NT2/D1 (cell line): ENCODE data around the gene GNG4.

Experiments
- SUZ12 ChIP-seq: IDR thresholded peaks from 2 replicates; pipeline ENCODE4 v1.6.1; 2011; ENCODE audit not compliant: insufficient read length, insufficient read depth; ENCODE audit errors: extremely low read depth
- ZNF274 ChIP-seq: IDR thresholded peaks from 2 replicates; pipeline ENCODE4 v1.6.1; 2011; ENCODE audit warnings: mild to moderate bottlenecking, low read depth, low read length

DNA sequence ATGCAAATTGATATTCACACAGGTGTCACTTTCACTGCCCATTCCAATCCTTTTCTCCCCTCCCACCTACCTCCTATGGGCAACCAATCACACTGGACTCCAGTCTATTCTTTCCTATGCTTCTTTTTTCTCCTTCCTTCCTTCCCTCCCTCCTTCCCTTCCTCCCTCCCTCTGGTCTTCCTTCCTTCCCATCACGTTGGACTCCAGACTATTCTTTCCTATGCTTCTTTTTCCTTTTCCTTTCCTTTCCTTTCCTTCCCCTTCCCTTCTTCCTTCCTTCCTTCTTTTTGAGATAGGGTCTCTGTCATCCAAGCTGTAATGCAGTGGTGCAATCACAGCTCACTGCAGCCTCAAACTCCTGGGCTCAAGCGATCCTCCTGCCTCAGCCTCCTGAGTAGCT, 64.6 kb downstream of the GNG4 start:
- TF ChIP-seq SUZ12 (no peak), ZNF274 (no peak)
